HUES64 (cell line): ENCODE measurements around the gene SLC35E2B.

Source experiments
- H3K27ac ChIP-seq: 2 replicates; pipeline ENCODE4 v1.7.0; 2013; ENCODE audit warnings: low read depth, low read length, inconsistent platforms
- H3K27me3 ChIP-seq: 2 replicates; pipeline ENCODE4 v1.6.1; 2013; ENCODE audit warnings: mild to moderate bottlenecking, low read length; ENCODE audit not compliant: insufficient read depth
- H3K36me3 ChIP-seq: 2 replicates; pipeline ENCODE4 v1.6.1; 2013; ENCODE audit warnings: mild to moderate bottlenecking, low read length; ENCODE audit not compliant: insufficient read depth
- H3K4me1 ChIP-seq: 2 replicates; pipeline ENCODE4 v1.6.1; 2013; ENCODE audit warnings: mild to moderate bottlenecking, low read length, moderate library complexity; ENCODE audit not compliant: insufficient read depth
- H3K4me3 ChIP-seq: 2 replicates; pipeline ENCODE4 v1.5.1; 2013; ENCODE audit warnings: mild to moderate bottlenecking, low read length, moderate library complexity
- H3K9ac ChIP-seq: 2 replicates; pipeline ENCODE4 v1.6.1; 2013; ENCODE audit warnings: mild to moderate bottlenecking, low read depth, low read length
- H3K9me3 ChIP-seq: 2 replicates; pipeline ENCODE4 v1.6.1; 2013; ENCODE audit warnings: low read depth, low read length; ENCODE audit not compliant: insufficient read depth
- WGBS: fragments of 150-250, 120-280 bp; methylation state at CpG from one replicate; pipeline ENCODE4 v1.1.7; 2013; ENCODE audit warnings: missing lambda C conversion rate; 5-methylcytosine and 5-hydroxymethylcytosine counted together

Gene SLC35E2B

DNA sequence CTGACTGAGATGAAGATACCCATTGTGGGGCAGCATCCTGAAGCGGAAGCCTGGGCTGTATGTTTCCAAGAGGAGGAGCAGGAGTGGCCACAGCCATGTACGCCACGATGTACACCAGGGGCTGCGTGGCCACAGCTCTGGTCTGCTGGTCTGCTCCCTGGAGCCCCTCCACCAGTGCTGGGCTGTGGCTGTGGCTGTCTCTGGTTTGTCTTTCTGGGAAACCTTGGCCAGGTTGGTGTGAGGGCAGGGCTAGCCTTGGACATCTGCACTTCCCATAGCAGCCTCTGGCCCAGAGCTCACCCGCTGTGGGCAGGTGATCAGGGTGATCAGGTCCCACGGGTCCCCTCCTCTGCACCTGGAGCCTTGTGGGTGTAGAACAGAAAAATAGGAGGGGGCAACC, 74.7 kb downstream of the SLC35E2B start:
- H3K4me1 ChIP-seq: peaks cover 6% of the 10 kb centered on the region; the same call in 1 of the 2 replicates
- H3K36me3 ChIP-seq: peaks cover 4% of the 10 kb centered on the region; the same call in 1 of the 2 replicates
- no peak overlapping the region for H3K9ac ChIP-seq
- no peaks in the 10 kb centered on the region for H3K9me3 ChIP-seq
- WGBS: 95% methylated on average over 6 of the region's 6 CpGs
- no peaks in the 10 kb centered on the region for H3K27me3 ChIP-seq
- no peak overlapping the region for H3K4me3 ChIP-seq
- no peak overlapping the region for H3K27ac ChIP-seq

- Histone ChIP-seq H3K9ac (no peak overlapping the region), H3K36me3 (peaks cover 4% of the 10 kb centered on the region; the same call in 1 of the 2 replicates), H3K9me3 (no peaks in the 10 kb centered on the region), H3K4me1 (peaks cover 6% of the 10 kb centered on the region; the same call in 1 of the 2 replicates), H3K4me3 (no peak overlapping the region), H3K27ac (no peak overlapping the region), H3K27me3 (no peaks in the 10 kb centered on the region)
- WGBS: 91% methylated on average over 11 of the region's 11 CpGs
Measured at GRCh38 chr1:1617516-1617915, 75.1 kb downstream of the SLC35E2B start.

DNA sequence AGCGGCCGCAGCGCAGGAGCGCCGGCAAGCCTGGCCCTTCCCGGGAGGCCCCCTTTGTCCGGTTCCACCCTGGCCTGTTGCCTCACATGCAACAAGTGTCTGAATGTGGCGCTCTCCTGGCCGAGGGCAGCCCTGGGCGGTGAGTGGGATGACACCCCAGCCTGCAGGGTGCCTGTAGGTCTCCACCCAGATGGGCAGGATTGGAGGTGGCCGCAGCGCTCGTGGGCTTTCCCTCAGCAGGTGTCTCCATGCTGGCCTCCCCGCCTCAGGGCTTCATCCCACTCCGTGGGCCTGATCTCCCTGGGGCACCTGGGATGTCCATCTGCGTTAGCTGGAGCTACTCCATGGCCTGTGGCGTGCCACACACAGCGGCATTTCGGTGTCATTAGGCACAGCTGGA, 75.8 kb downstream of the SLC35E2B start:
- Histone ChIP-seq H3K9me3 (no peaks in the 10 kb centered on the region), H3K27me3 (no peaks in the 10 kb centered on the region), H3K36me3 (peaks cover 4% of the 10 kb centered on the region; the same call in 1 of the 2 replicates), H3K9ac (peak overlapping the region; percentile 100; the same call in 1 of the 2 replicates), H3K27ac (no peak overlapping the region), H3K4me3 (peak overlapping the region; percentile 99), H3K4me1 (peaks cover 6% of the 10 kb centered on the region; the same call in 1 of the 2 replicates)
- WGBS: 82% methylated on average over 19 of the region's 19 CpGs

- peak overlapping the region; percentile 99 for H3K4me3 ChIP-seq
- H3K9me3 ChIP-seq: no peaks in the 10 kb centered on the region
- peaks cover 4% of the 10 kb centered on the region; the same call in 1 of the 2 replicates for H3K36me3 ChIP-seq
- H3K4me1 ChIP-seq: peaks cover 6% of the 10 kb centered on the region; the same call in 1 of the 2 replicates
- peak overlapping the region; percentile 100 for H3K9ac ChIP-seq
- H3K27ac ChIP-seq: peak overlapping the region; percentile 100; the same call in 1 of the 2 replicates
- H3K27me3 ChIP-seq: no peaks in the 10 kb centered on the region
- WGBS: 8% methylated on average over 80 of the region's 80 CpGs
Measured at GRCh38 chr1:1616045-1616790, 76.4 kb downstream of the SLC35E2B start.

- H3K4me1 ChIP-seq: peaks cover 6% of the 10 kb centered on the region; the same call in 1 of the 2 replicates
- WGBS: under 1% methylated on average over 107 of the region's 107 CpGs
- H3K9ac ChIP-seq: peak within 1 kb of the TSS; percentile 100
- H3K9me3 ChIP-seq: no peaks in the 10 kb centered on the region
- H3K4me3 ChIP-seq: peak within 1 kb of the TSS; percentile 99
- peaks cover 4% of the 10 kb centered on the region; the same call in 1 of the 2 replicates for H3K36me3 ChIP-seq
- peak within 1 kb of the TSS; percentile 100 for H3K27ac ChIP-seq
- H3K27me3 ChIP-seq: no peaks in the 10 kb centered on the region
Measured at GRCh38 chr1:1615256-1616044, 77.1 kb downstream of the SLC35E2B start, which contains the start of gene MIB2. MIB2 (plus strand) TSS chr1:1615500; CDS start chr1:1623453, 7,953 bp downstream.

- WGBS: 1% methylated on average over 23 of the region's 23 CpGs
- Histone ChIP-seq H3K36me3 (peaks cover 4% of the 10 kb centered on the region; the same call in 1 of the 2 replicates), H3K27me3 (no peaks in the 10 kb centered on the region), H3K4me1 (peaks cover 6% of the 10 kb centered on the region; the same call in 1 of the 2 replicates), H3K9me3 (no peaks in the 10 kb centered on the region), H3K27ac (peak overlapping the region; percentile 17; the same call in 1 of the 2 replicates), H3K9ac (peak overlapping the region; percentile 66; the same call in 1 of the 2 replicates), H3K4me3 (peak overlapping the region; percentile 99)
Measured at GRCh38 chr1:1614954-1615255, 77.7 kb downstream of the SLC35E2B start.

- peak overlapping the region; percentile 99 for H3K4me3 ChIP-seq
- H3K4me1 ChIP-seq: peaks cover 6% of the 10 kb centered on the region; the same call in 1 of the 2 replicates
- H3K36me3 ChIP-seq: peaks cover 4% of the 10 kb centered on the region; the same call in 1 of the 2 replicates
- H3K9ac ChIP-seq: peak overlapping the region; percentile 66; the same call in 1 of the 2 replicates
- H3K27me3 ChIP-seq: no peaks in the 10 kb centered on the region
- H3K9me3 ChIP-seq: no peaks in the 10 kb centered on the region
- 51% methylated on average over 30 of the region's 30 CpGs for WGBS
- no peak overlapping the region for H3K27ac ChIP-seq
Measured at GRCh38 chr1:1614204-1614953, 78.2 kb downstream of the SLC35E2B start.

DNA sequence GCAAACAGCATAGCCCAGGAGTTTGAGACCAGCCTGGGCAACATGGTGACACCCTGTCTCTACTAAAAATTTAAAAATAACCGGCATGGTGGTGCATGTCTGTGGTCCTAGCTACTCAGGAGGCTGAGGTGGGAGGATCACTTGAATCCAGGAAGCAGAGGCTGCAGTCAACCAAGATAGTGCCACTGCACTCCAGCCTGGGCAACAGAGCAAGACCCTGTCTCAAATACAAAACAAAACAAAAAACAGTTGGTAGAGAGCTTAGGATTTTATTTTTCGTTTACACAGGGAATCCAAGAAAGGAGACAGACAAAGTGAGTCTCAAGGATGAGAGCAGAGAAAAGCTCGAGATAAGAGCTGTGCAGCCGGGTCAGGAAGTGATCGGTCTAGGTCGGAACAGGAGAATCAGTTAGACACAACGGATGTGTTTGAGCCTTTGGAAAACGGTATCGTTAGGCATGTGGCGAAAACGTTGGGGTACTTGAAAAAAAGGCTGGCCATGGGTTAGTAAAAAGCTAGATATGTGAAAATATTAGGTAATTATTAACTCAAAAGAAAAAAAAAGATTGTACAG, 79.0 kb downstream of the SLC35E2B start:
- Histone ChIP-seq H3K4me1 (peaks cover 6% of the 10 kb centered on the region; the same call in 1 of the 2 replicates), H3K4me3 (peak overlapping the region; percentile 99; the same call in 1 of the 2 replicates), H3K36me3 (peaks cover 4% of the 10 kb centered on the region; the same call in 1 of the 2 replicates), H3K9ac (no peak overlapping the region), H3K27me3 (no peaks in the 10 kb centered on the region), H3K9me3 (no peaks in the 10 kb centered on the region), H3K27ac (no peak overlapping the region)
- 83% methylated on average over 11 of the region's 11 CpGs for WGBS

GRCh38 chr1:1612104-1612400, 80.5 kb downstream of the SLC35E2B start:
- H3K27me3 ChIP-seq: no peaks in the 10 kb centered on the region
- H3K4me1 ChIP-seq: peaks cover 6% of the 10 kb centered on the region; the same call in 1 of the 2 replicates
- H3K9me3 ChIP-seq: no peaks in the 10 kb centered on the region
- 90% methylated on average over 3 of the region's 3 CpGs for WGBS
- H3K4me3 ChIP-seq: no peak overlapping the region
- no peak overlapping the region for H3K9ac ChIP-seq
- no peak overlapping the region for H3K27ac ChIP-seq
- no peaks in the 10 kb centered on the region for H3K36me3 ChIP-seq

DNA sequence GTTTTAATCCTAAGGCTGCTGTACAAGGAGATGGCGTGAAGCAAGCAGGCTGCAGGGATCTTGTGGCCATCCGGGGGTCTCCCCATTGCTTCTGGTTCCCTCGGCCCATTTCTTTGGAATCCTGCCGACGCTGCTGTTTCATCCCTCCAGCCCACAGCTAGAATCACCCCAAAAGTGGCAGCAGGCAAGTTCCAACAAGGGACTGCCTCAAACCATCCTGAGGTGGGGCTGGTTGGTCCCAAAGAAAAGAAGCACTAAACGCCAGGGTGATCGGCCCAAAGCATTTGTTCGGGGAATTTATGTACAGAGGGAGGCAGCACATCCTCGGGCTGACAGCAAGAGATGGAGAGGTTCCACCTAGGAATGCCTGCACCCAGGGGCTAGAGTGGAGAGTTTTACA, 81.8 kb downstream of the SLC35E2B start:
- H3K9me3 ChIP-seq: no peaks in the 10 kb centered on the region
- H3K27me3 ChIP-seq: no peaks in the 10 kb centered on the region
- no peaks in the 10 kb centered on the region for H3K36me3 ChIP-seq
- H3K27ac ChIP-seq: no peak overlapping the region
- no peak overlapping the region for H3K9ac ChIP-seq
- no peak overlapping the region for H3K4me3 ChIP-seq
- H3K4me1 ChIP-seq: peaks cover 6% of the 10 kb centered on the region; the same call in 1 of the 2 replicates
- 90% methylated on average over 9 of the region's 9 CpGs for whole genome bisulfite sequencing
